ENCODE data around the gene SORCS2. TPM values are rescaled to one million over a fixed set of nuclear protein-coding genes. Genes with fewer than 3 reads are reported as not detected.

The SORCS2 gene
- total RNA-seq, 6 experiments from 2014 or later: 0.18 to 6.2 (median 3.1) TPM

DNA sequence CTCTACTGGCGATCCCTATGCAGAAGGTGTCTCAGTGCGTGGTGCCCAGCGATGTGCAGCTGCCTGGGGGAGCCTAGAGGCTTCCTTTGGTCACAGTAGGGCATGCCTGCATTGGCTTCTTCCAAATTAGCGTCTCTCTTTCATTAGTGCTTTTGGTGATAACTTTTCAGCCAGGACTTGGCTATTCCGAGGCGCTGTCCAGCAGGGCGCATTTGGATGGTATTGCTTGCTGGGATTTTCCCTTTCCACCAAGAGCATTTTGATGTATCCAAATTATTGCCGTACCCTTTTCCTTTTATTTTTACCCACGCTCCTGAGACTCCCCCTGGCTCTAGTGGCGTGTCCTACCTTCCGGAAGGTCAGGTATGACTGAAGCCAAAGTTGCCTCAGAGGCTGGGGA, 101.4 kb downstream of the SORCS2 start:
- 92% methylated on average over 7 of the region's 11 CpGs for WGBS (ENCODE audit: insufficient coverage, low coverage, low lambda C conversion rate, missing lambda C conversion rate)
- TF ChIP-seq POLR2A (IDR thresholded peaks at IDR 0.05): no peak
- TF ChIP-seq, protein P1, sequence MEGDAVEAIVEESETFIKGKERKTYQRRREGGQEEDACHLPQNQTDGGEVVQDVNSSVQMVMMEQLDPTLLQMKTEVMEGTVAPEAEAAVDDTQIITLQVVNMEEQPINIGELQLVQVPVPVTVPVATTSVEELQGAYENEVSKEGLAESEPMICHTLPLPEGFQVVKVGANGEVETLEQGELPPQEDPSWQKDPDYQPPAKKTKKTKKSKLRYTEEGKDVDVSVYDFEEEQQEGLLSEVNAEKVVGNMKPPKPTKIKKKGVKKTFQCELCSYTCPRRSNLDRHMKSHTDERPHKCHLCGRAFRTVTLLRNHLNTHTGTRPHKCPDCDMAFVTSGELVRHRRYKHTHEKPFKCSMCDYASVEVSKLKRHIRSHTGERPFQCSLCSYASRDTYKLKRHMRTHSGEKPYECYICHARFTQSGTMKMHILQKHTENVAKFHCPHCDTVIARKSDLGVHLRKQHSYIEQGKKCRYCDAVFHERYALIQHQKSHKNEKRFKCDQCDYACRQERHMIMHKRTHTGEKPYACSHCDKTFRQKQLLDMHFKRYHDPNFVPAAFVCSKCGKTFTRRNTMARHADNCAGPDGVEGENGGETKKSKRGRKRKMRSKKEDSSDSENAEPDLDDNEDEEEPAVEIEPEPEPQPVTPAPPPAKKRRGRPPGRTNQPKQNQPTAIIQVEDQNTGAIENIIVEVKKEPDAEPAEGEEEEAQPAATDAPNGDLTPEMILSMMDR (IDR thresholded peaks at IDR 0.05): no peak
- Histone ChIP-seq H3K4me3 (no peak overlapping the region), H3K27me3 (no peaks in the 10 kb centered on the region), H3K27ac (no peak overlapping the region), H3K36me3 (no peaks in the 10 kb centered on the region), H3K4me1 (peaks cover 0 to 5% (median 0%) of the 10 kb centered on the region in 4 donors), H3K9me3 (no peaks in the 10 kb centered on the region)
- no peak for ATAC-seq
- DNase-seq: no peak
- intact Hi-C loops (cut with DNase I): no loop called here

DNA sequence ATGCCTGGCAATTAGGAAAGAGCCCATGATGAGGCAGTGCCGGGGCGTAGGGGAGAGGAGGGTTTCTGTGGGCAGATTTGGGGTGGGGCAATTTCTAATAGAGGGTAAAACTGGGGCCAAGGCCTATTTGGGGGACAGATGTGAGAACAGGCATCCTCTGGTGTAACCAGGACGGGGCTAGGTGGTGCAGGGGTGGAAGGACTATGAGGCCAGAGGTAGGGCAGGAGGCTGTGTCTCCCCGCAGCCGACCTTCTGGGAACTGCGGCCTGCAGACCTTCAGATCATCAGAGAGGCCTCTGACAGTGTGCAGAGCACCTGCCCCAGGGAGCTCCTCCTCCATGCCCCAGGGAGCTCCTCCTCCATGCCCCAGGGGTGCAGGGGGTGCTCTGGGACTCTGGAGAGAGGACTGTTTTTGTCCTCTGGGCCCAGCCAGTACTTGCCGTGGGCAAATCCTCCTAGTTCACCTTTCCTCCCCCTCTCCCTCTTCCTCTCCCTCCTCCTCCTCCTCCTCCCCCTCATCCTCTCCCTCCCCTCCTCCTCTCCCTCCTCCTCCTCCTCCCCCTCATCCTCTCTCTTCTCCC, 101.9 kb downstream of the SORCS2 start:
- intact Hi-C loops (cut with DNase I): no loop called here
- H3K4me3 ChIP-seq: no peak overlapping the region

DNA sequence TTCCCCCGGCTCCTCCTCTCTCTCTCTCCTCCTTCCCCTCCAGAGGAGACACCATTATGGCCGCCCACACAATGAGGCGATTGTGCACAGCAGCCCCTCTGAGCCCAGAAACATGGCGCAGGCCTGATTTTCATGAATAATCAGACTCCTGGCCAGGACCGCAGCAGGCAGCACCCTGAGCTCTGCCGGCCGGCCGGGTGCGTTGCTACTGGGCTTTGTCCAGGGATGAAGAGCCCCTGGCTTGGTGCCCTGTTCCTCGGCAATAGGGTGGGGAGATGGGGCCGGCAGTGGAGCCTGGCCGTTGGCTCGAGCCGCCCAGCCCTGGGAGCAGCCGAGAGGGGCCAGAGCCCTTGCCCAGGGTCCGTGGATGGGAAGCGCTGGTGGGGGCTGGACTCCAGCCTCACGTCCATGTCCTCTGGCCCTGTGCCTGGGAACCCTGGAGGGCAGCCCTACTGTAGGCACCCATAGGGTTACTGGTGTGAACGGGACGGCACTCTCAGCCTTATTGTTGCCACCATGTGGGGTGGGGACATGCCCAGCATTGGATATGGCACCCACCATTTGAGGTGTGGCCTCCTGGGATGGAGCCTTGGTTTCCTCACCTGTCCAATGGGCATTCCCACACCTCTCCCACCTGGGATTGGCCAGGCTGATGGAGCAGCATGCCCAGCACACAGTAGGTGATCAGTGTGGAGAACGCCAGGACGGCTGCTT, 103.0 kb downstream of the SORCS2 start:
- no peak overlapping the region for H3K27ac ChIP-seq
- no peak overlapping the region for H3K4me3 ChIP-seq
- intact Hi-C loops (cut with DNase I): loop anchor here (5.0 kb wide), 1 partner anchor 103 kb away; the partner anchor contains the start of gene SORCS2 (in 2 of the 2)
- H3K9me3 ChIP-seq: no peaks in the 10 kb centered on the region
- no peaks in the 10 kb centered on the region for H3K4me1 ChIP-seq
- no peaks in the 10 kb centered on the region for H3K36me3 ChIP-seq
- no peaks in the 10 kb centered on the region for H3K27me3 ChIP-seq
- TF ChIP-seq, protein P1 (IDR thresholded peaks at IDR 0.05): no peak
- no peak for TF ChIP-seq POLR2A (IDR thresholded peaks at IDR 0.05)
- 51% methylated on average over 12 of the region's 22 CpGs for WGBS (ENCODE audit: insufficient coverage, low coverage, low lambda C conversion rate, missing lambda C conversion rate)
- ATAC-seq (peak in 1 of 4 donors; percentile 33), DNase-seq (no peak)

More for the DNA sequence above, 101.9 kb downstream of the SORCS2 start:
- Histone ChIP-seq H3K4me1 (peaks cover 0 to under 1% (median 0%) of the 10 kb centered on the region in 4 donors), H3K27ac (no peak overlapping the region), H3K27me3 (no peaks in the 10 kb centered on the region), H3K9me3 (no peaks in the 10 kb centered on the region), H3K36me3 (no peaks in the 10 kb centered on the region)
- TF ChIP-seq, protein P1 (IDR thresholded peaks at IDR 0.05): no peak
- no peak for TF ChIP-seq POLR2A (IDR thresholded peaks at IDR 0.05)
- DNase-seq (no peak), ATAC-seq (no peak)
- 51% methylated on average over 3 of the region's 7 CpGs for WGBS (ENCODE audit: insufficient coverage, low coverage, low lambda C conversion rate, missing lambda C conversion rate)

GRCh38 chr4:7295911-7296660, 103.7 kb downstream of the SORCS2 start:
- ATAC-seq: peak; percentile 61 to 82 (median 76)

More at GRCh38 chr4:7295911-7296660, 103.7 kb downstream of the SORCS2 start:
- Histone ChIP-seq H3K27me3 (no peaks in the 10 kb centered on the region), H3K4me3 (no peak overlapping the region), H3K4me1 (no peaks in the 10 kb centered on the region), H3K9me3 (no peaks in the 10 kb centered on the region), H3K27ac (no peak overlapping the region), H3K36me3 (no peaks in the 10 kb centered on the region)
- TF ChIP-seq, protein P1 (IDR thresholded peaks at IDR 0.05): peak; percentile 54 to 68 (median 68)
- TF ChIP-seq POLR2A (IDR thresholded peaks at IDR 0.05): no peak
- intact Hi-C loops (cut with DNase I): loop anchor here (5.0 kb wide), 1 partner anchor 104 kb away; the partner anchor contains the start of gene SORCS2 (in 2 of the 2)
- WGBS (ENCODE audit: insufficient coverage, low coverage, low lambda C conversion rate, missing lambda C conversion rate): 43% methylated on average over 4 of the region's 19 CpGs
- peak; percentile 47 to 67 (median 52) for DNase-seq

Data from right lobe of liver (tissue), 6 donors.